ENCODE data around the gene LTBP2. TPM values are rescaled to one million over a fixed set of nuclear protein-coding genes. Genes with fewer than 3 reads are reported as not detected.

Gene LTBP2
- total and polyA plus RNA-seq, 2 experiments from 2014 or later, result 73.5 to 456 TPM

DNA sequence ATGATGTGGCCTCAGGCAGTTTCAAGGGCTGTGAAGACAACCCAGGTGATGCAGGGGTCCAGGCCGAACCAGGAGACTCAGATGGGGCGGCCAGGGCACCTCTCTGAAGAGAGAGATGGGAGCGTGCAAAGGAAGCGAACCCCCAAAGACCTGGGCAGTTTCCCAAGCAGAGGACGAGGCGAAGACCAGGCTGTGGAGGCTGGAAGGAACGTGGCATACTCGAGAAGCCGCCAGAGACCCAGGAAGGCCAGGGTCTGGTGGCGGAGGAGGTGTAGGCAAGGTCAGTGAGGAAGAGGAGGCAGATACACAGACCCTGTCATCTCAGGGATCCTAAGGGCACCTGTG is 24.7 kb downstream of the LTBP2 start:
- Histone ChIP-seq H3K27ac (no peak overlapping the region), H4K20me1 (ENCODE audit: insufficient read depth) (no peaks in the 10 kb centered on the region), H3K36me3 (ENCODE audit: low read depth) (peaks cover 8% of the 10 kb centered on the region; the same call in 1 of the 2 replicates), H3K4me3 (no peak overlapping the region), H3K4me1 (ENCODE audit: insufficient read depth) (peaks cover 39% of the 10 kb centered on the region), H2AFZ (no peak overlapping the region), H3K9me3 (ENCODE audit: low read depth) (no peaks in the 10 kb centered on the region), H3K9ac (no peak overlapping the region), H3F3A (ENCODE audit: insufficient read depth) (peaks cover 45% of the 10 kb centered on the region), H3K9me2 (ENCODE audit: insufficient read depth) (no peaks in the 10 kb centered on the region), H3K4me2 (ENCODE audit: unreplicated experiment) (no peak overlapping the region), H3K79me2 (ENCODE audit: insufficient read depth) (peaks cover 93% of the 10 kb centered on the region), H3K27me3 (replicated peaks; ENCODE audit: insufficient read depth) (no peaks in the 10 kb centered on the region)
- no peak for DNase-seq
- TF ChIP-seq EZH2phosphoT487 (IDR thresholded peaks at IDR 0.05; ENCODE audit: insufficient read depth, low read depth) (no peak), EZH2 (IDR thresholded peaks at IDR 0.05; ENCODE audit: insufficient read depth, poor library complexity, severe bottlenecking) (no peak)
- in situ Hi-C loops (cut with MboI), result no loop called here
- 96 to 97% methylated on average over 7 to 10 of the region's 10 CpGs for WGBS, 2 experiments (ENCODE audit: low coverage in 1 of 2, low lambda C conversion rate in 2 of 2, missing lambda C conversion rate in 2 of 2)

DNA sequence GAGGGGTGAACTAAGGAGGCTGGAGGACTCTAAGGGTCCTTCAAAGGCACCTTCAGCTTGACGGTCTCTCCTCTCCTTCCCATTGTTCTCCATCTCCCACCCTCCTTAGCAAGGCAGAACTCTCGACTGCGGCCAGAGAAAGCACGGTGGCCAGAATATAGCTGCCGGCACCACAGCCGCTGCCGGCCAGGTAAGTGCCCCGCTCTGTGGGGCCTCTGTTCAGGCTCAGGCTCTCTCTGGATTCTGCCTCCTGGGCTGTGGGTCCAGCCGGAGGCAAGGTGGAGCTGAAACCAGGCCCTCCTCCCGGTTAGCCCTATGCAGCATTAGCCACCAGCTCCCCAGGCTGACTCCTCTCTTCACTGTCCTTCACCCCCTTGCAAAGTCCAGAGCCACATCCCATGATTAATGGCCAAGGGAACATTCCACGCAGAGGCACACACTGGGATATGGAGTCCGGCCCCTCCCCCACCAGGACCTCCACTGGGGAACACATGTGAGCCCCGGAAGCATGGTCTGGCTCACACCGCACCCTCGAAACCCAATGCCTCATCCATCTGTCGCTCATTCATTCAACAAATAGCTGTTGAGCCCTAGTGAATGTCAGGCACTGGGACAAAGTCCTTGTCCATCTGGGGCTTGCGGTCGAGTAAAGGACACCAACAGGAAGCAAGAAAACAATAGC is 25.2 kb downstream of the LTBP2 start:
- no peak overlapping the region for H3K27ac ChIP-seq
- 94 to 96% methylated on average over 18 of the region's 18 CpGs for WGBS, 2 experiments (ENCODE audit: low coverage in 1 of 2, low lambda C conversion rate in 2 of 2, missing lambda C conversion rate in 2 of 2)
- H3K4me3 ChIP-seq, result no peak overlapping the region
- no peaks in the 10 kb centered on the region for H3K27me3 ChIP-seq (replicated peaks; ENCODE audit: insufficient read depth)
- no peaks in the 10 kb centered on the region for H3K9me3 ChIP-seq (ENCODE audit: low read depth)
- no peak overlapping the region for H3K4me2 ChIP-seq (ENCODE audit: unreplicated experiment)
- H2AFZ ChIP-seq, result no peak overlapping the region
- TF ChIP-seq EZH2 (IDR thresholded peaks at IDR 0.05; ENCODE audit: insufficient read depth, poor library complexity, severe bottlenecking) (no peak), EZH2phosphoT487 (IDR thresholded peaks at IDR 0.05; ENCODE audit: insufficient read depth, low read depth) (no peak)
- H3F3A ChIP-seq (ENCODE audit: insufficient read depth), result peaks cover 42% of the 10 kb centered on the region
- in situ Hi-C loops (cut with MboI), result no loop called here
- H3K79me2 ChIP-seq (ENCODE audit: insufficient read depth), result peaks cover 93% of the 10 kb centered on the region
- no peak overlapping the region for H3K9ac ChIP-seq
- no peaks in the 10 kb centered on the region for H4K20me1 ChIP-seq (ENCODE audit: insufficient read depth)
- H3K36me3 ChIP-seq (ENCODE audit: low read depth), result peaks cover 8% of the 10 kb centered on the region; the same call in 1 of the 2 replicates
- no peaks in the 10 kb centered on the region for H3K9me2 ChIP-seq (ENCODE audit: insufficient read depth)
- peaks cover 34% of the 10 kb centered on the region for H3K4me1 ChIP-seq (ENCODE audit: insufficient read depth)
- no peak for DNase-seq

DNA sequence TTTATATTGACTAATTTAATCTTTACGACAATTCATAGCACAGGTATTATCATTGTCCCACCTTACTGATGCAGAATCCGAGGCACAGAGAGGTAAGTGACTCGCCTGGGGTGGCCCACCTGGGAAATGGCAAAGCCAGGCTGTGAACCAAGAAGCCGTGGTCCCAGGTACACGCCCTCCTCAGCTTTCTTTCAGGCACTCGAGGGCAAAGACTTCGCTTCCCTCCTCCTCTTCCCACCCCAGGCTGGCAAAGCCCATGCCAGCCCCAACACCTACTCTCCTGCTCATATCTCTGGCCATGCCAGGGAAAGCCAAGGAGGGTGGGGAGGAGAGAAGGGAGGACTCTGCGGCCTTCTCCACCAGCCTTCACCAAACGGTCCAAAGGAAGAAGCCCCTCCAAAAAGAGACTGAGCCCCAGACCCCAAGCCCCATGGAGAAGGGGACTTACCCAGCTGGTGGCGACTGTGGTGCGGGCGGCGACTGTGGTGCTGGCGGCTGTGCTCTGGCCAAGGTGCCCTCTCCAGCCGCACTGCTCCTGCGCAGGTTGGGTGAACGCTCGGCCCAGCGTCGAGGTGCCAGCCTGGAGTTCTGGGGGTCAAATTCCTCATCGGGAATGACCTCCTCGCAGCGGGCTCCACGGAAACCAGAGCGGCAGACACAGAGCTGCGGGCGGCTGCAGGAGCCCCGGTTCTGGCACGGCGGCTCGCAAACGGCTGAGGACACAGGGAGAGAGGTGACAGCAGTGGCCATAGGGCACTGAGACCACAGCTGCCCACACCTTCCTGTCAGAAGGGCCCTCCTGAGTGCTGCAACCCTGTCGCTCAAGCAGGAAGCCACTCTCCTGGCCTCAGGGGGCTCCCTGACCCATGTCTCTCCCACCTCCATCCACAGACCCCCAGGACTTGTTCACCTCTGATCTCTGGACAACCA is 26.4 kb downstream of the LTBP2 start:
- Histone ChIP-seq H3K36me3 (ENCODE audit: low read depth) (peaks cover 8% of the 10 kb centered on the region; the same call in 1 of the 2 replicates), H3K4me3 (no peak overlapping the region), H3K4me2 (ENCODE audit: unreplicated experiment) (no peak overlapping the region), H3K79me2 (ENCODE audit: insufficient read depth) (peaks cover 90% of the 10 kb centered on the region), H3K9me2 (ENCODE audit: insufficient read depth) (no peaks in the 10 kb centered on the region), H3K9me3 (ENCODE audit: low read depth) (no peaks in the 10 kb centered on the region), H3F3A (ENCODE audit: insufficient read depth) (peaks cover 33% of the 10 kb centered on the region), H3K4me1 (ENCODE audit: insufficient read depth) (peaks cover 25% of the 10 kb centered on the region), H4K20me1 (ENCODE audit: insufficient read depth) (no peaks in the 10 kb centered on the region), H3K9ac (peak overlapping the region; percentile 48; the same call in 1 of the 2 replicates), H3K27me3 (replicated peaks; ENCODE audit: insufficient read depth) (no peaks in the 10 kb centered on the region), H3K27ac (peak overlapping the region; percentile 57; the same call in 1 of the 2 replicates), H2AFZ (no peak overlapping the region)
- in situ Hi-C loops (cut with MboI), result no loop called here
- TF ChIP-seq EZH2phosphoT487 (IDR thresholded peaks at IDR 0.05; ENCODE audit: insufficient read depth, low read depth) (no peak), EZH2 (IDR thresholded peaks at IDR 0.05; ENCODE audit: insufficient read depth, poor library complexity, severe bottlenecking) (no peak)
- 95 to 97% methylated on average over 28 to 33 of the region's 33 CpGs for WGBS, 2 experiments (ENCODE audit: low coverage in 1 of 2, low lambda C conversion rate in 2 of 2, missing lambda C conversion rate in 2 of 2)
- DNase-seq, result no peak

DNA sequence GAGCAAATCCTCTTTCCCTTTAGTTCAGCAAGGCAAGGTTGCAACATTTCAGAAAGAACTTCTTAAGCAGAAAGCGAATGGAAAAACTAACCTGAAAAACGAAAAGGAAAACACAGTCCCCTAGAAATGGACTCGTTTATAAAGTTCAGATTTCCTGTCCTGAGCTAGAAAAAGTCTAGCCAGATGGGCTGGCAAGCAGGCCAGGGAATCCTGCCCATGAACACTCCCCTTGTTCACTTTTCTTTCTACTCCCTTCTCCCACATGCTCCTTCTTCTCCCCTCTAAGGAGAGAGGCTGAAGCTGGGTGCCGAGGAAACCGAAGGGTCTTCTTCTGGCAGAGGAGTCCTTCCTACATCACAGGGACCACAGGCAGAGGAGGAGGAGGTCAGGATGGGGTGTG is 27.1 kb downstream of the LTBP2 start:
- WGBS, 2 experiments (ENCODE audit: low coverage in 1 of 2, low lambda C conversion rate in 2 of 2, missing lambda C conversion rate in 2 of 2), result 51 to 55% methylated on average over 5 of the region's 5 CpGs
- no peak overlapping the region for H3K4me3 ChIP-seq
- peaks cover 8% of the 10 kb centered on the region; the same call in 1 of the 2 replicates for H3K36me3 ChIP-seq (ENCODE audit: low read depth)
- H3K4me2 ChIP-seq (ENCODE audit: unreplicated experiment), result no peak overlapping the region
- H3K79me2 ChIP-seq (ENCODE audit: insufficient read depth), result peaks cover 84% of the 10 kb centered on the region
- peak overlapping the region; percentile 57 for H3K27ac ChIP-seq
- in situ Hi-C loops (cut with MboI), result no loop called here
- H2AFZ ChIP-seq, result no peak overlapping the region
- peaks cover 37% of the 10 kb centered on the region for H3F3A ChIP-seq (ENCODE audit: insufficient read depth)
- peak overlapping the region; percentile 48; the same call in 1 of the 2 replicates for H3K9ac ChIP-seq
- H3K9me3 ChIP-seq (ENCODE audit: low read depth), result no peaks in the 10 kb centered on the region
- peaks cover 31% of the 10 kb centered on the region for H3K4me1 ChIP-seq (ENCODE audit: insufficient read depth)
- H4K20me1 ChIP-seq (ENCODE audit: insufficient read depth), result no peaks in the 10 kb centered on the region
- H3K9me2 ChIP-seq (ENCODE audit: insufficient read depth), result no peaks in the 10 kb centered on the region
- TF ChIP-seq EZH2phosphoT487 (IDR thresholded peaks at IDR 0.05; ENCODE audit: insufficient read depth, low read depth), result no peak
- TF ChIP-seq EZH2 (IDR thresholded peaks at IDR 0.05; ENCODE audit: insufficient read depth, poor library complexity, severe bottlenecking), result no peak
- H3K27me3 ChIP-seq (replicated peaks; ENCODE audit: insufficient read depth), result no peaks in the 10 kb centered on the region
- no peak for DNase-seq
